Nucleus accumbens (tissue), 56 donors: ENCODE data around the gene EOLA1.
"Not testable (repeated sequence)": the region's sequence is repeated elsewhere in the genome, so short reads cannot be mapped to it uniquely, and the experiment has no call there.

ENCODE experiments used
- DNase-seq, 56 donors: peaks; one replicate each; lab custom pipeline; 2025; lab: John Stamatoyannopoulos, UW

Gene EOLA1

DNA sequence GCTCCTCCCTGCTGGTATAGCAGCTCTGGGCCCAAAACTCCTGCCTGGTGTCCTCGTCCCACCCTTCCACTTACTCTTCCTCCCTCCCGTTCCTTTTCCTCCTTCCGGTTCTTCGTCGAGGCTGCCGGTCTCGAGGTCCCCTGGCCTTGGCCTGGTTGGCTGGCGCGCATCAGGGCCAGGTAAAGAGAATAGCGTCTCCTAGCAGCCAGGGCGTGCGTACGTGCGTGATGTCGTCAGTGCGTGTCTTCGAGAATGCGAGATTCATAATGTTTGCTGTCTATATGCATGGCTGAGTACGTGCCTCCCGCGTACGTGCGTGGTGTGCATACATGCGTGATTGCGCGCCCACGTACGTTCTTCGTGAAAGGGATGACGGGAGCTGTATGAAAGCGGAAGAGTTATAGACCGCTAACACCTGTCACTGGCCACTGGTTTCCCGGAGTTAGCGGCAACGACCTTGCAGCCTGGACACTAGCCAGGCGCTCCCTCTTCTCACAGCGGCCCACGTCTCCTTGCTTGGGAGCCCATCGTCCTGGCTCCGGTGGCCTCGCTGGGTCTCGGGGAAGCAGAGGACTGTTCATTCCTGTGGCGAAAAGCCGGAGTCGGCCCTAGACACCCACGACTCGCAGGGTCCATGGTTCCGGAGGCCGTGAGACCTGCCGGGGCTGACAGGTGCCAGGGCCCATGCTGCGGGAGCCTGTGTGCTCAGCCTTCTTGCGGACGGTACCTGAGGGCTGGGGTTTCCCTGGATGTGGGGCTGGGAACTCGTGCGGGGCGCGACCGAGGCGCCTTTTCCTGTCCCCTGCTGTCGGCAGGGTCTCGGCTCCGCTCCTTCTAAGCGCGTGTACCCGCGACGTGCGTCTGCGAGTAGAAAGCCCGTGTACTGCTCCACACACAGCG lies at the start of gene EOLA1:
Gene EOLA1, plus strand, starts transcription at position 392 of the 900 bp plus-strand sequence. CDS start 4,619 bp downstream, outside the sequence.
- peak in 47 of 56 donors; percentile 55 to 93 (median 82) for DNase-seq

DNA sequence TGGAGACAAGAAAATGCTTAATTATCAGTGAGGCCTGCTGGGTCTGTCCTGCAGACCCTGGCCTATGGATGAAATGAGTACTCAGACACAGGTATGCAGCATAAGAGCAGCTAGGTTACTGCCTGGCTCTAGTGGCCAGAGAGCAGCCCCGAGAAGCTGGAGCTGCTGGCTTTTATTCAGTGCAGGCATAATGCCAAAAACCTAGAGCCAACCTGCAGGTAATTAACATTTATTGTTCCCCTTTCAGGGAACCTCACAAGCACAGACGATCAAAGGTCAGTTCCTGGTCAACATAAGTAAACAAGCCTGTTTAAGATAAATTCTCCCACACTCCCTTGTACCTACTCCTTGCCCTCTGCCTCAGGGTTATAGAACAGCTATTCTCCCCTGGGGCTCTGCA lies 49.0 kb upstream of the EOLA1 start:
- no peak for DNase-seq

DNA sequence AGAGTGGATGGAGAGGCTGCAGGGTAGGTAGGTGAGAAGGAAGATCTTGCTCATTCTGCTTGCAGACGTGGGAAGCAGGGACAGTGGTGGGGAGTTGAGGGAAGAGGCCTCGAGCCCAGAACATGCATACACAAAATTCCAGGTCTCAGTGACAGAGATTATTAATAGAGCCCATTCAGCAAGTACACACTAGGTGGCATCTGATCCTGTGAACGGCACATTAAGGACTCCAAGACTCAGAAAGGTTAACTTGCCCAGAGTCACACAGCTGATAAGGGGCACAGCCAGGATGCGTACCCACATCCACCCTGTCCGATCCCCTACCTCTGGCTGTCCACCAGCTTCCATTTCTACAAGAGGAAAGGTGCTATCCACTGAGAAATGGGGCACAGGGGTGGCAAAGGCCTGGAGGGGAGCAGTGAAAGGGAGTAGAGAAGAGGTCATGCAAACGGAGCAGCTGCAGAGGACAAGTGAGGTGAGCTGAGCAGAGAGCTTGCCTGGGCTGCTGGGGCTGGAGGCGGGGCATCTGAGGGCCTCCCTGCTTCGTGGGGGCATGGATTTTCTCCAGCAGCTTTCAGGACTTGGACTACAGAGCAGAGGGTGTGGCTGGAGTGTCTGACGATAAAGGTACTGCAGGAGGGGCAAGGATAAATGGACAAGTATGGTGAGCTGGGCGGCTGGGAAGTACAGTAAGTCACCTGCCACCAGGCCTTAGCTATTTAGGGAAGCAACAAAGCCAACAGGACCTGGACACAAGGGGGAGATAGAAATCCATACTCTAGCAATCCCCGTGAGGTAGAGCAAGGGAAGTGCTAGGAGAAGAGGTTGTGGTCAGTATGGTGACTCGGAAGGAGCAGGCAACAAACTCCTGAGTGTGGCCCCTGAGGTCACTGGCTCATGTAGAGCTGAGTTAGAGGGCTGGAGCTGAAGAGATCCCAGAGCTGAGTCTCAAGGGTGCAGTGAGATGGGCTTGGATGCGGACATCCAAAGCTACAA lies 46.9 kb upstream of the EOLA1 start:
- no peak for DNase-seq

DNA sequence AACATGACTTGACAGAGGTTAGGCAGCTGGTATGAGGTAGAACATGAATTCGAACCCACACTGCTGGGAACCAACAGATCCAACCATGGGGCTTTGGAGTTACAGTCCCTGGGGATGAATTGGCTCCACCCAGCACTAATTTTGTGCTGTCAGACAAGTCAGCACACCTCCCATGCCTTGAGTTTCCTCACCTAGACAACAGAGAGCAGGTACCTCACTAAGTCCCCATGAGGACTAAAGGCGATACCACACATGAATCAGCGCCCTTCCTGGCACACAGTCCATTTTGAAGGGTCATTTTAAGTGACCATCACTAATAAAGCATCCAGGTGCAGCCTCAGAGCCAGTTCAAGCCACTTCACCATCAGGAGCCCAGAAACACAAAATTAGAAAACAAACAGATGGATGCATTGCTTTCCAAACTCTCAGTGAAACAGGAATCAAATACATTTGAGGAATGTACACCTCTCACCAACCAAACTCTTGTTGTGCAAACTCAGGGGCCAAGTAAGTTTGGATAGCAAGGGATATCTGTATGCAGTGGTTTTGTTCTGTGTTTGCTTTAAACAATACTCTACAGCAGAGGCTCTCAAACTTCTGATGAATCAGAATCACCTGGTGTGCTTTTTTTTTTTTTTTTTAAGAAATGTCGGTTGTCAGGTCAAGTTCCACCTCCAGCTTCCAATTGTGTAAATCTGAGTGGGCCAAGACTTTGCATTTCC lies 45.8 kb upstream of the EOLA1 start:
- no peak for DNase-seq

DNA sequence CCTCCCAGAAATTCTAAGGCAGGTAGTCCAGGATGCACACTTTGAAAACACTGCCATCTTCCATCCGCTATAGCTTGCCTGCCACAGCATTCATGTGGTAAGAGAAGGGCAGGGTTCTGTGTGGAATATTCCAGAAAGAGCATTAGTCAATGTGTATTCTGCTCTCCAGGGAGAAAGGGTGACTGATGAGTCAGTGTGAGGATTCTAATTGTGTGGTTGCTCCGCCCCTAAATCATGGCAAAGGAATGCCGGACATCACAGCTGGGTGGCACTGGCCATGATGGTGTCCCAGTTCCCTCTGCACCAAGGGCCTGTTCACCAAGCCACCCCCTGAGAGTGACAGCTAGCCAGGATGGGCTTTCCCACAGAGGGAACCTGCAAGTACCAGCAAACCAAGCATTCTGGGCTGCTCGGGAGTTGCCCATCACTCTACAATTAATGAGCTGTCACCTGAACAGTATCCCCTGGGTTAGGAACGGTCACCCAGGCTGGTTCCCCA lies 45.2 kb upstream of the EOLA1 start:
- DNase-seq, result peak in 2 of 56 donors; percentile 9 to 31

DNA sequence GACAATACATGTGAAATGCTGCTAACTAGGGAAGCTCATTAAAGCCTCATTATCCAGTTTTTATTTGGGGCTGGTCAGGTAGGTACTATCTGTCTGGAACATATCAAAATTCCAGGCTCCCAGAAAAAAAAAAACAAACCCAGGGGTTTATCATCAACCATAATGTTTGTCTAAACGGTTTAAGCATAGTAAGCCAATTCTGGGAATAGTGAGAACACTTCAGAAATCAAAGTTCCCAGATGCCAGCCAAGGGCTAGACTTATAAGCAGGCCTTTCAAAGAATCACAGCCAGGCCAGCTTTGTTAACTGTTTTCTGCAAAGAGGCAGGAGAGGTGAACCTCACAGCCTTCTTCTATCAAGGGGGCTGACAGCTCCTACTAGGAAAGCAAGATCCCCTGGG lies 43.8 kb upstream of the EOLA1 start:
- no peak for DNase-seq

DNA sequence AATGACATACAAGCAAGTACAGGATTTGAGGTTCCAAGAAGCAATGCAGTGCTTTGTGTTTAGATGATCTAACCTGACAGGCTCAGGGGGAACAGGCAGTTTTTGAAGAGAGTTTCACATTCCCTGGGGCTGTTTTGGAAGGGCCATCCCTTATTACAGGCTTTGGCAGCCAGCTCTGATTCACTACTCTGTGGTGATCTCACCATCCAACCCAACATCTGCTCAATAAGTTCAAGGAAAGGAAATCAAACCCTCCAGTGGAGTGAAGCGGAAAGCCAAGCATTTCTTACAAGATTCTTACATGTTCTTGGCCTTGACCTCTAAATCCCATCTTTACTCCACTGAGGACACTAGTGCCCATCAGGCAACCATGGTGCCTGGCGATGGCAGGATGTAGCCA lies 43.2 kb upstream of the EOLA1 start:
- no peak for DNase-seq

DNA sequence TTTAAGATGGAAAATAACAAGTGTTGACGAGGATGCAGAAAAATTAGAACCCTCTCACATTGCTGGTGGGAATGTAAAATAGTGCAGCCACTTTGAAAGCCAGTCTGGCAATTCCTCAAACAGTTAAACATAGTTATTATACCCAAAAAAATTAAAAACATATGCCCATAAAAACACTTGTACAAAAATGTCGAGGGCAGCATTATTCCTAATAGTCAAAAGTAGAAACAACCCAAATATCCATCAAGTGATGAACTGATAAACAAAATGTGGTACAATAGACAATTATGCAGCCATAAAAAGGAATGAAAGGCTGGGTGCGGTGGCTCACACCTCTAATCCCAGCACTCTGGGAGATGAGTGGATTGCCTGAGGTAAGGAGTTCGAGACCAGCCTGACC lies 42.0 kb upstream of the EOLA1 start:
- no peak for DNase-seq

DNA sequence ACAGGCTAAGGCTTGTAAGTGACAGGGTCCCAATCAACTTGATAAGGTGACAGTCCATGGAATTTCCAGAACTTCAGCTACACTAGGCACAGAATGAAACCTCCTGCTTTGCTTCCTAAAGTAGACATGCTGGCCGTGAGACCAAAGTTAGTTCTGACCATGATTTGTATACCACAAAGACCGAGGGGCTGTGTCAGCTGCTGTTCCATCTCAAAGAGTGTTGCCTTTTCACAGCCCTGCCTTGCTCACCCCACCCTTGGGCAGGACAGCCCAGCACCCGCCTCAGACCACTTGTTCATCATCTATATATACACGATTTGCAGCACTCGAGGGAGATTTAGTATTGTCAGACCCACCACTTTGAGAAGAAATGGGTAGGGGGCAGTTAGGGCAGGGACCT lies 41.0 kb upstream of the EOLA1 start:
- DNase-seq, result no peak

DNA sequence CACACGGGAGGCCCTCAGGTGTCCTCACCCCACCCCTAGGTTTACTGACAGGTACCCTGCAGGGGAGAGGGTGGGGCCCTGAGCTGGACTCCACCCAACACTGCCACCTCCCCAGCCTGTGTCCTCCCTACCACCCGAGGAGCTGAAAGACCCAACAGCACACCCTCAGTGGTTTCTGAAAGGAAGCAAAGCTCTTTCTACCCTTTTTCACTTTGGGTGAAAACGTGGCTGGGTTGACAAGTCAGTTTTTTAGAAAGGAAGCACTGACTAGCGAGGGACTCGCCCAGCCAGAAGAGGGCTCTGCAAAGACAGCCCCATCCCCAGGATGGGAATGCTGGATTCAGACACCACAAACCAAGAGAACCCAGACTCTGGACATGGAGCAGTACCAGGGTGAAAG lies 37.9 kb upstream of the EOLA1 start:
- not testable (repeated sequence) for DNase-seq

DNA sequence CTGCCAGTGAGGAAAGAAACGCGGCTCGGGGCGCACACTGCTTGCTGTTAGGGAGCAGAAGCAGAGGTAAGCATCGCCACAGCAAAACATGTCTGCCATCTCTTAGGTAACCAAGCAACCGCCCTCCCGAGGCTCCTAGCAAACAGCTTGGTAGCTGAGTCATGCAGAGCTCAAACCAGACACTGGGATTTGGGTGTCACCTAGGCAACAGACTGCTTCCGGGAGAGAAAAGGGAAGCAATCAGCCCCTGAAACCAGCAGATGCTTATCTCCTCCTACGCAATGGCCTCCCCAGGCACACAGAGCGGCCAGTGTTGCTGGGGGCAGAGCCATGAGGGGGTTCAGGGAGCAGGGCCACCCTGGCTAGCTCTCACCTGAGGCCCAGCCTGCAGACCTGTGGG lies 37.4 kb upstream of the EOLA1 start:
- peak in 23 of 56 donors; percentile 1 to 58 (median 22) for DNase-seq

DNA sequence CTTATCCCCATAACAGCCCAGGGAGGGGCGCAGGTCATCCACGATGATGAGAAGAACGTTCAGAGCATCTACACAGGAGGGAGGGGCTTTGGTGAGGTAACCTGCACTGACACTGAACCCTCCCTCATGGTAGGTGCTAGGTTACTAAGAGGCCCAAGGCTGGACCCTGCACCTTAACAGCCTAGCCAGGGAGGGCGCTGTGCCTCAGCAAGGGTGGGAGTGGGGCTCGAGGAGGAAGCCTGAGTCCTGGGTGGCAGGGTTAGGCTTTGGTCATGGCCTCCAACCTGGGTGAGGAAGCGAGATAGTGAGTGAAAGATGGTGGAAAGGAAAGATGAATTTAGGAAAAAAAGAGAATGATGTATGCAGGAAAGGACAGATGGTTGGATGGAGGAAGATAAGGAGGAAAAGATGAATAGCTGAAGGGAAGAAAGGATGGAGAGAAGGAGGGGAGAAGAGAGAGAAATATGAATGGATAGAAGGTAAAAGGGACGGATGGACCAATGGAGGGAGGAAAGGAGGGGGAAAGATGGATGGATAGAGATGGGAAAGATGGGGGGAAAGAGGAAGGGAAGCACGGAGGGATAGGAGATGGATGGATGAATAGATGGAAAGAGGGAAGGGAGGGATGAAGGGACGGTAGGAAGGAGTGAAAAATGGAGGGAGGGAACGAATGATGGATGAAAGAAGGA lies 36.4 kb upstream of the EOLA1 start:
- peak in 17 of 56 donors; percentile 2 to 33 (median 14) for DNase-seq

DNA sequence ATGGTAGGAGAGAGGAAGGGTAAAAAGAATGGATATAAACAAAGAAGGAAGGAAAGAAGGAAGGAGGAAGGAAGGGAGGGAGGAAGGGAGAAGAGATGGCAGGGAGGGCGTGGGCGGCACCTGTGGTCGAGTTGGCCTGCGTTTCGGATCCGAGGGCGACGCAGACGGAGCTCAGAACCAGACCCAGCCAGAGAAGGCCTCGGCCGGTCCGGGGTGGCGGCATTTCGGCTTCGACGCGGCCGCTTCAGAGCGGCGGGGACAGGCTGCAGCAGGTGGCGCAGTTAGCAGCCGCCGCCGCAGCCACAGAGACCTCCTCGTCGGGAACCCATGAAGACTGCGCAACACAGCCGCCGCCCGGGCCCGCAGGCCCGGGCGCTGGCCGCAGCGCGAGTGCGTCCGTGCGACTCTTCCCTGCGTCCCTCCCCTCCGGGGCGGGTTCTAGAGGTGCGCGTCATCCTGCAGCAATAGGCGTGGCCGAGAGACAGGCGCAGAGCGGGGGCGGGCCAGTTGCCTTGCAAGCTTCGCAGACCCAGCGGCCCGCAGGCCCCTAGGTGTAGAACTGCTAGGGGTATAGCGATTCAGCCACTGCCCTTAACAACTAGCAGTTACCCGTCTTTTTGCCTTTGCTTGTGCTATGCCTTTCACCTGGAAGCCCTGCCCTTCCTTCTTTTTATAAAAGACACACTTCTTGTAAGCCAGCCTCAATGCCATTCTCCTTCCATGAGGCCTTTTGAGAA lies 35.7 kb upstream of the EOLA1 start, which contains the start of gene IDS:
Gene IDS, minus strand, starts transcription at position 392 of the 737 bp plus-strand sequence. Its CDS starts 169 bp downstream, at position 223.
- peak; percentile 3 to 91 (median 70) for DNase-seq

DNA sequence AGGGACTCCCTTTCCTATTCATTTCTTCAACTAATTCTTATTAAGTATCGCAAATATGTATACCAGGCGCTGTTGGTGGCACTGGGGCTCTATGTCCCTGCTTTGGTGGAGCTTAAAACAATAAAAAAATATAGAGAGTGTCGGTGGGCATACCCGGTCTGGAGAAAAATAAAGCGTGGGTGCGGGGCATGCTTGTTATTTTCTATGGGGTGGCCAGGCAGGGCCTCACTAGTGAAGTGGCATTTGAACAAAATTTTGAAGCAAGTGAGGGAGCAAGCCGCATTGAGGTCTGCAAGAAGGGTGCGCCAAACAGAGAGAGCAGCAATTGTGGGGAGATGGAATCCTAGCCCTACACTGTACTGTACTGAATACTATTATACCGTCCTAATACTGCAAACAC lies 35.1 kb upstream of the EOLA1 start:
- DNase-seq, result no peak

DNA sequence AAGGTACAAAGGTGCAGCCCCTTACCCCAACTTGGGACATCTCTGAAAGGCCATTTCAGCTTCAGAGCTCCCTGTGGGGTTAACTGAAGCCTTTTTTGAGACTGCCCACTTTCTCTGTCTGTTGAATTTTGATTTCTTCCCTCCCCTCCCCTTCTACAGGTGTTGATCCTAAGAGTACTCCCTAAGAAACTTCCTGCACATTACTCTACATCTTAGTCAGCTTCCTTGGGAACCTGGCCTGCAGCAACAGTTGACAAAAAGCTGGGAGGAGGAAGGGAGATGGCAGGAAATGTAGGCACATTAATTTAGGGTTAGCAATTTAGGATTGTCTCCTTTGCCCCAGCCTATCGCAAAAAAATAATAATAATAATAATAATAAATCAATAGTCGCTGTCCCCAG lies 34.5 kb upstream of the EOLA1 start:
- DNase-seq, result no peak

DNA sequence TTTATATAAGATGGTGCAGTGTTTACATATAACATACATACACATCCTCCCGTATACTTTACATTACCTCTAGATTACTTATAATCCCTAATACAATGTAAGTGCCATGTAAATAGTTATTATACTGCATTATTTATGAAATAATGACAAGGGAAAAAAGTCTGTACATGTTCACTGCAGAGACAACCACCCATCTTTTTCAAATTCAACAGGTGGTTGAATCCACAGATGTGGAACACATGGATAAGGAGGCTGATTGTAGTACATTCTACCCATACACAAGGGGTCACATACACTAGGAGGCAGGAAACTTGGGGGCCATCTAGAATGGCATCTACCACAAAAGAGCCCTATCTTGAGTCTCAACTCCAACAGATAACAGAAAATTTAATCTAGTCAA lies 32.3 kb upstream of the EOLA1 start:
- no peak for DNase-seq

DNA sequence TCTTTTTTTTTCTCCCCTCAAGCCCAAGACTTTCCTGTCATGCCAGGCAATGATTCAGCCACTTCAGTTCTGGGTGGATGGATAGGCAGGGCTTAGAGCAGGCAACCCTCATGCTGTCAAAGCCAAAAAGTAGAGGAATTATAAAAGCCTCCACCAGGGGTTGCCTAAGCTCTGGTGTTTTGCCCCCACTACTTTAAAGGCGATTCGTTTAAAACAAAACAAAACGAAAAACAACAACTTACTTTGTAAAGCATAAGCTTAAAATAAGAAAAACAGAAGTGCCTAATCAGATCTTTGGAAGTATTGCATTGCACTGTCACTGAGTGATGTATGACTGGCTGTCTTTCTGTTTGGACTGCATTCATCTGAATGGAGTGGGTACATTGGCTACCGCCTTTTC lies 30.4 kb upstream of the EOLA1 start:
- DNase-seq, result no peak

DNA sequence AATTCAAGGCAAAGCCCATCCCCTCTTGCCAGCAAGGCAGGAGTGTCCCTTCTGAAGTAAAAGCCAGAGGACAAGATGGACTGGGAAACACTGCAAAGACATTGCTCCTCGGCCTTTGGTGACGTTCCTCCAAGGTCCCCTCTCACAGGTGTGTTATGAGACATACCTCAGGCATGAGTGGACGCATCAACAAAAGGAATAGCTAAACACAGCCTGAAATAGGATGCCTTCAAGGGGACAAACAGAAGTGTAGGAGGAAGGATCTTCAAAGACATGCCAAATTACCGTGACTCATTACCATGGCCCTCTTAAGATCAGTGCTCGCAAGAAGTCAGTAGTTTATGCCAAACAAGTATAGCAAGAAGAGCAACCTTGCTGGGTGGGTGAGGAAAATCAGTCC lies 29.7 kb upstream of the EOLA1 start:
- no peak for DNase-seq
